PC-3 (cell line): ENCODE measurements around the gene SLC44A1.

ENCODE experiments used
- EZH2 ChIP-seq: fragments of 300-600 bp; sonication (generic); IDR thresholded peaks from one replicate; pipeline ENCODE4 v1.6.1; 2017; ENCODE audit warnings: antibody characterized with exemption, mild to moderate bottlenecking, low read length; ENCODE audit not compliant: unreplicated experiment
- EZH2phosphoT487 ChIP-seq: fragments of 300-600 bp; sonication (generic); IDR thresholded peaks from 2 replicates; pipeline ENCODE4 v1.6.1; 2018; ENCODE audit warnings: mild to moderate bottlenecking, antibody characterized with exemption, low read length, borderline replicate concordance
- TF ChIP-seq, protein P1 (sequence below): fragments of 300-600 bp; sonication (generic); conservative IDR thresholded peaks from 2 replicates; pipeline ENCODE4 v1.5.1; 2017; ENCODE audit warnings: antibody characterized with exemption, low read depth, mild to moderate bottlenecking, low read length

DNA sequence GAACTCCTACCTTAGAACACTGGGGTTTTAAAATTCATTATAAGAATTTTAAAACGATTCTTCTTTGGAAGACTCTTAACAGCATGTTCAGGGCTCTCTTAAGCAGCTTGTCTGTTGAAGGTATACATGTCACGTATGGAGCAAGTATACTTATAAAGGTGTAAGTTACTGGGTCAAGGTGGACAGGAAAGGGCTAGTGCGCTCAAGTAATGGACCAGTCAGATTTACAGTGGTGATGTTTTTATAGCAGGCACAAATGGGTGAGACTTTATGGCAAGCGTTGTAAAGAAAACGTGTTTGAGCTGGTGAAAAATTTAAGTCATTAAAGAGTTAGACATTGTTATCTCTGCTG, 7.9 kb downstream of the SLC44A1 start:
- TF ChIP-seq, protein P1, sequence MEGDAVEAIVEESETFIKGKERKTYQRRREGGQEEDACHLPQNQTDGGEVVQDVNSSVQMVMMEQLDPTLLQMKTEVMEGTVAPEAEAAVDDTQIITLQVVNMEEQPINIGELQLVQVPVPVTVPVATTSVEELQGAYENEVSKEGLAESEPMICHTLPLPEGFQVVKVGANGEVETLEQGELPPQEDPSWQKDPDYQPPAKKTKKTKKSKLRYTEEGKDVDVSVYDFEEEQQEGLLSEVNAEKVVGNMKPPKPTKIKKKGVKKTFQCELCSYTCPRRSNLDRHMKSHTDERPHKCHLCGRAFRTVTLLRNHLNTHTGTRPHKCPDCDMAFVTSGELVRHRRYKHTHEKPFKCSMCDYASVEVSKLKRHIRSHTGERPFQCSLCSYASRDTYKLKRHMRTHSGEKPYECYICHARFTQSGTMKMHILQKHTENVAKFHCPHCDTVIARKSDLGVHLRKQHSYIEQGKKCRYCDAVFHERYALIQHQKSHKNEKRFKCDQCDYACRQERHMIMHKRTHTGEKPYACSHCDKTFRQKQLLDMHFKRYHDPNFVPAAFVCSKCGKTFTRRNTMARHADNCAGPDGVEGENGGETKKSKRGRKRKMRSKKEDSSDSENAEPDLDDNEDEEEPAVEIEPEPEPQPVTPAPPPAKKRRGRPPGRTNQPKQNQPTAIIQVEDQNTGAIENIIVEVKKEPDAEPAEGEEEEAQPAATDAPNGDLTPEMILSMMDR = no peak
- TF ChIP-seq EZH2 (no peak), EZH2phosphoT487 (no peak)
